ENCODE measurements around the gene RTP3.
"Not testable (repeated sequence)": the region's sequence is repeated elsewhere in the genome, so short reads cannot be mapped to it uniquely, and the experiment has no call there.

The RTP3 gene

DNA sequence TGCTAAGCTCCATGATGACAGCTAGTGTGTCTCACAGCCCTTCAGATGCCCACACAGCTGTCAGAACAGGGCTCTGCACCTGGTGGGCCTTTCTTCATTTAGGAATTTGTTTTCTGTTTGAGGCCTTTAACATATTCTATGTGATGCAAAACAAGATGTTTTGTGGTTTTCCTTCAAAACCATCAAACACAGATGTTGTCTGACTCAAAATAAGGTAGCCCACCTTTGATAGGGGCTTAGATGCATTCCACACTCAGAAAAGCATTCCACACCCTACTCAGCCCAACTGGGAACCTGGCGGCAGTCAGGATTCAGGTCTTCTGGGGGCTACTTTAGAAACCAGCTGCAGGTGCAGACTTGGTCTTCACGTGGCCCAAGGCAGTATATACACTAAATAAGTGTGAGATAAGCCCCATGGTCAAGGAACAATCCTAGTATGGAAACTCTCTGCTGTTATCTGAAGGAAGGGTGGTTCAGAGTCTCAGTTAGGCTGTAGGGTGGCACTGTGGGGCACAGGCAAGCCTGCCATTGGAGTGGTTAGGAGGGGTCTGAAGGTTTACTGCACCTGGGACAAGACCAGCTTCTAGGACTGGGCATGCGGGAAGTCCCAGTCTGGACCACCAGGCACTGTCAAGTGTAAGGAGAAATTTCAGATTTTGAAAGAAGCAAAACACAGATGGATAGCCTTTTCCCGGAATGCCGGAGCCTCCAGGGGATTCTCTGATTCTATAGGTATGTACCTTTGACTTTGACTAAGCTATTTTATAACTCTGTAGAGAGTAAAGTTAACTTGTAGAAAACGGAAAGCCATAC is 48.2 kb downstream of the RTP3 start:
- Histone ChIP-seq H3F3A (ENCODE audit: insufficient read depth, low read length) (peaks cover 20% of the 10 kb centered on the region), H3K4me2 (ENCODE audit: low read depth, low read length) (0 out of 2 replicates have a peak overlapping the region, but pooled peaks have one; percentile 6), H3K9ac (ENCODE audit: low read length) (0 out of 2 replicates have a peak overlapping the region, but pooled peaks have one; percentile 1)

DNA sequence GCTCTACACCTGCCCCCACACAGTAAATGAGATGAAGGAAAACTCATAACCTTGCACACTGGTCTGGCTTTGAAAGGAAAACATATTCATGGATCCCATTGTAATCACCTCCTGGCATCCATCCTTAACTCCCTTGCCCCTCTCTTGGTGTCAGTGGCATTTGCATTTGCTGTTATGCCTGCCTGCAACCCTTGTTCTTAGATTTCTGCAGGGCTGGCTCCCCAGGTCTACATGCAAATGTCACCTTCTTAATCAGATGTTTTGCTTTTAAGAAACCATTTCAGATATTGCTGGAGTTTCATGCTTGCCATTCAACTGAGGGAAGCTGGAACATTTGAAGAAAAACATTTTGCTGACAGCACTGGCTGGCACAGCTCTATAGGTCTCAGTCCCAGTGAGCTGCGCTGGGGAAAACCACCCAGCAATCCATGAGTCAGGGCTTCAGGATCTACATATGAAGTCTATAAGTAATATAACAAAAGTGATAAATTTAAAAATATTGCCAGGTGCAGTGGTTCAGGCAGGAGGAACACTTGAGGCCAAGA is 49.2 kb downstream of the RTP3 start:
- H3K36me3 ChIP-seq (replicated peaks; ENCODE audit: insufficient read depth, low read length) = no peaks in the 10 kb centered on the region
- H3K27ac ChIP-seq (ENCODE audit: low read length) = peak overlapping the region; percentile 62; the same call in 1 of the 2 replicates
- peak overlapping the region; percentile 21; the same call in 1 of the 2 replicates for H2AFZ ChIP-seq (ENCODE audit: low read length)
- no peaks in the 10 kb centered on the region for H3K27me3 ChIP-seq (replicated peaks; ENCODE audit: insufficient read depth, low read length)
- peak overlapping the region; percentile 6; the same call in 1 of the 2 replicates for H3K9ac ChIP-seq (ENCODE audit: low read length)
- peaks cover 20% of the 10 kb centered on the region for H3F3A ChIP-seq (ENCODE audit: insufficient read depth, low read length)
- no peaks in the 10 kb centered on the region for H3K9me2 ChIP-seq (replicated peaks; ENCODE audit: insufficient read depth, low read length)
- no peak overlapping the region for H3K4me3 ChIP-seq (ENCODE audit: low read length)
- peaks cover 51% of the 10 kb centered on the region for H3K4me1 ChIP-seq (ENCODE audit: low read length)
- no peaks in the 10 kb centered on the region for H3K9me3 ChIP-seq (replicated peaks; ENCODE audit: insufficient read depth, low read length)
- TF ChIP-seq CTCF (IDR thresholded peaks at IDR 0.05; ENCODE audit: low read length) (no peak), EZH2phosphoT487 (IDR thresholded peaks at IDR 0.05; ENCODE audit: low read length) (no peak), EZH2 (optimal IDR thresholded peaks at IDR 0.05; ENCODE audit: low read depth, low read length) (no peak)
- H3K79me2 ChIP-seq (ENCODE audit: low read length) = no peaks in the 10 kb centered on the region
- DNase-seq = peak; percentile 66
- H3K4me2 ChIP-seq (ENCODE audit: low read depth, low read length) = peak overlapping the region; percentile 10; the same call in 1 of the 2 replicates
- no peaks in the 10 kb centered on the region for H4K20me1 ChIP-seq (ENCODE audit: insufficient read depth, low read length)

More for the DNA sequence above, 48.2 kb downstream of the RTP3 start:
- no peaks in the 10 kb centered on the region for H3K36me3 ChIP-seq (replicated peaks; ENCODE audit: insufficient read depth, low read length)
- no peak overlapping the region for H3K4me3 ChIP-seq (ENCODE audit: low read length)
- peak overlapping the region; percentile 10; the same call in 1 of the 2 replicates for H2AFZ ChIP-seq (ENCODE audit: low read length)
- no peaks in the 10 kb centered on the region for H4K20me1 ChIP-seq (ENCODE audit: insufficient read depth, low read length)
- no peaks in the 10 kb centered on the region for H3K9me3 ChIP-seq (replicated peaks; ENCODE audit: insufficient read depth, low read length)
- H3K4me1 ChIP-seq (ENCODE audit: low read length) = peaks cover 57% of the 10 kb centered on the region
- peak; percentile 46 for DNase-seq
- no peaks in the 10 kb centered on the region for H3K79me2 ChIP-seq (ENCODE audit: low read length)
- H3K27ac ChIP-seq (ENCODE audit: low read length) = peak overlapping the region; percentile 62
- TF ChIP-seq EZH2 (optimal IDR thresholded peaks at IDR 0.05; ENCODE audit: low read depth, low read length) (no peak), EZH2phosphoT487 (IDR thresholded peaks at IDR 0.05; ENCODE audit: low read length) (no peak), CTCF (IDR thresholded peaks at IDR 0.05; ENCODE audit: low read length) (no peak)
- H3K9me2 ChIP-seq (replicated peaks; ENCODE audit: insufficient read depth, low read length) = no peaks in the 10 kb centered on the region
- H3K27me3 ChIP-seq (replicated peaks; ENCODE audit: insufficient read depth, low read length) = no peaks in the 10 kb centered on the region

GRCh38 chr3:46548611-46549010 is 50.8 kb downstream of the RTP3 start:
- H3K9me2 ChIP-seq (replicated peaks; ENCODE audit: insufficient read depth, low read length); H3K36me3 ChIP-seq (replicated peaks; ENCODE audit: insufficient read depth, low read length); H3K4me3 ChIP-seq (ENCODE audit: low read length); H2AFZ ChIP-seq (ENCODE audit: low read length); H3K27me3 ChIP-seq (replicated peaks; ENCODE audit: insufficient read depth, low read length); H3K9me3 ChIP-seq (replicated peaks; ENCODE audit: insufficient read depth, low read length); H3K79me2 ChIP-seq (ENCODE audit: low read length); H3K27ac ChIP-seq (ENCODE audit: low read length); H4K20me1 ChIP-seq (ENCODE audit: insufficient read depth, low read length); DNase-seq; H3K4me2 ChIP-seq (ENCODE audit: low read depth, low read length); H3K9ac ChIP-seq (ENCODE audit: low read length): not testable (repeated sequence)
- H3F3A ChIP-seq (ENCODE audit: insufficient read depth, low read length) = peaks cover 20% of the 10 kb centered on the region
- H3K4me1 ChIP-seq (ENCODE audit: low read length) = peaks cover 41% of the 10 kb centered on the region

All from MM.1S (cell line).